Skeletal muscle tissue (tissue), 4 donors: ENCODE results near the gene CYP2D6. TPM values are rescaled to one million over a fixed set of nuclear protein-coding genes. Genes with fewer than 3 reads are reported as not detected.

Experiments used
- H3K27ac ChIP-seq: one replicate; pipeline ENCODE4 v1.7.0; 2013; ENCODE audit warnings: mild to moderate bottlenecking, low read depth, low read length, inconsistent platforms
- H3K27me3 ChIP-seq, 3 donors: one replicate each; pipeline ENCODE4 v1.7.0; 2013; ENCODE audit warnings: low read length in 3 of 3; ENCODE audit not compliant: control insufficient read depth in 3 of 3, insufficient read depth in 3 of 3
- H3K36me3 ChIP-seq, 3 donors: one replicate each; pipeline ENCODE4 v1.7.0; 2013; ENCODE audit warnings: low read length in 3 of 3; ENCODE audit not compliant: control insufficient read depth in 3 of 3, insufficient read depth in 3 of 3
- H3K4me1 ChIP-seq, 3 donors: one replicate each; pipeline ENCODE4 v1.7.0; 2013; ENCODE audit warnings: low read length in 3 of 3, mild to moderate bottlenecking in 3 of 3; ENCODE audit not compliant: control insufficient read depth in 3 of 3, insufficient read depth in 3 of 3
- H3K4me3 ChIP-seq, 3 donors: one replicate each; pipeline ENCODE4 v1.7.0; 2013; ENCODE audit warnings: low read length in 3 of 3
- H3K9ac ChIP-seq, 3 donors: one replicate each; pipeline ENCODE4 v1.7.0; 2013; ENCODE audit warnings: low read length in 3 of 3, mild to moderate bottlenecking in 3 of 3, moderate library complexity in 2 of 3, low read depth in 1 of 3
- H3K9me3 ChIP-seq, 3 donors: one replicate each; pipeline ENCODE4 v1.7.0; 2013; ENCODE audit warnings: low read length in 3 of 3; ENCODE audit not compliant: control insufficient read depth in 3 of 3
- total RNA-seq: library from RNA; depleted of rRNA; stranded (reverse); fragments of >200 nt; gene quantifications from one replicate; pipeline ENCODE4 v1.2.3, GENCODE V29; 2014
- donor health status: Osteomylitis.

Gene CYP2D6
- total RNA-seq, 1 donor from 2014 or later = not detected

DNA sequence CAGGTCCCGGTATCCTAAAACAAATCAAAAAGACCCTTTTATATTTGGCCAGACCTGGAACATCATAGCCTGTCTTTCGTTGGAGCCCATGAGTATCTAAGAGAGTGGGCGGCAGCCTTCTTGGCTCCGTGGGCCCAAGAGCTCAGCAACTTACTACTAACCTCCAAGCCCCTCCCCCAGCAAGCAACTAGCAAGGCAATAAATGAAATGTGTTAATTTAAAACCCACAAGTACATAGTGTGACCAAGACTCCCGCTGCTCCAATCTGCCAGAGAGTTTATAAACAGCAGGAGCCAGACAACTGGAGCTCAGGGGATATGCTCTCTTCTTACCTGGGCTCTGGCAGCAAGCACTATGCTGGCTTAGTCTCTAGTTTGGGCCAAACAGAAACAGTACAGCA is 40.8 kb upstream of the CYP2D6 start:
- Histone ChIP-seq H3K27ac (no peak overlapping the region), H3K27me3 (no peaks in the 10 kb centered on the region), H3K9ac (no peak overlapping the region), H3K9me3 (no peaks in the 10 kb centered on the region), H3K4me3 (no peak overlapping the region), H3K36me3 (peaks cover 11 to 19% (median 16%) of the 10 kb centered on the region in 3 donors), H3K4me1 (peaks cover 0 to 13% (median 8%) of the 10 kb centered on the region in 3 donors)

DNA sequence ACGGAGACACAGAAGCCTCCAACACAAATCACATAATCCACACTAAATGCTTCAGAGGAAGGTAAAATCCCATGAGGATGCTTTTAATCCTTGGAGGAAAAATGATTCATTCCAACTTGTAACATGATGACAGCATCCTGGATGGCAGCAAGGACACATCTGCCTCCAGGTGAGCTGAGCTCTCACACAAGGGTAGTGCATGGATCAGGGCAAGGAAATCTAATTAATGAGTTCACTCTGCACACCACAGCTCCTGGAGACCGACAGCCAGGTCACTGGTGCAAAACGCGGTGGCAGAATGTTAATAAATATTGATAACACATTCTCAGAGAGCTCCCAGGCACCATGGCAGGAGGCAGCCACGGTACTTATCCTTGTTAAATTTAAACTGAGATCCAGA is 40.3 kb upstream of the CYP2D6 start:
- Histone ChIP-seq H3K4me3 (no peak overlapping the region), H3K9me3 (no peaks in the 10 kb centered on the region), H3K36me3 (peaks cover 11 to 19% (median 16%) of the 10 kb centered on the region in 3 donors), H3K27ac (no peak overlapping the region), H3K9ac (no peak overlapping the region), H3K27me3 (no peaks in the 10 kb centered on the region), H3K4me1 (peaks cover 0 to 13% (median 8%) of the 10 kb centered on the region in 3 donors)

DNA sequence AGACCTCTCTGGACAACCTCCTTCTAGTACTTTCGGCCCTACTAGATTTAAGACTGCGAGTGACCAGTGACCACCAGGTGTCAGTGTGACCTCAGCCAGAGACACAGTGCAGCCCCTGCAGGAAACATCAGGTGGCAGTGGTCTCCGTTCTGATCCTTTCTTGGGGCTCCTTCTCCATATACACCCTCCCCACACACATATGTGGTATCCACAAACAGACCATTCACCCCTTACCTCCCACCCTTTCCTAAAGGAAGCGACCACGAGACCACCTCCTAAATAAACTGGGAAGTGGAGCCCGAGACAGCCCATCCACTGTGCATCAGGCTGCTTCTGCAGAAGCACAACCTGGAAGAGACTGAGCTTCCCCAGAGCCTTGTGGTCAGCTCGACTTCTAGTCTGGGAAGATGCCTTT is 38.5 kb upstream of the CYP2D6 start:
- Histone ChIP-seq H3K36me3 (peaks cover 16 to 24% (median 21%) of the 10 kb centered on the region in 3 donors), H3K9ac (no peak overlapping the region), H3K27ac (no peak overlapping the region), H3K4me1 (peaks cover 0 to 13% (median 8%) of the 10 kb centered on the region in 3 donors), H3K9me3 (no peaks in the 10 kb centered on the region), H3K4me3 (no peak overlapping the region), H3K27me3 (no peaks in the 10 kb centered on the region)

DNA sequence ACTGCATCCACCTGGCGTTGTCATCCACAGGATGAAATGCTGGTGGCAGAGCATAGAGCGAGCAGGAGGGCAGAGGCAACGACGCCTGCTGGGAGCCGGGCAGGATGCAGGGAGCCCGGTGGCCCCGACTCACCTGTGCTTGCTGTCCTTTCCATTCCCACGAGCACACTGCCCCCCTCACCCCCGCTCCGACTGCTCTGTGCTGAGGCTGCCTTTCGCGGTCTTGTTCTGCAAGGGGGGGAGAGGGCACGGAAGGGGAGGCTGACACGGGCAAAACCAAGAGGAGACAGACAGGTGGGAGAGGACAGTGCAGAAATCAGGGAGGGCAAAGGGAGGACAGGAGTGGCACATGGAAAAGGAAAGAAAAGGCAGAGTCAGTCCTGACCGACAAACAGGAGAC is 37.9 kb upstream of the CYP2D6 start:
- no peak overlapping the region for H3K9ac ChIP-seq
- H3K4me1 ChIP-seq = peaks cover 0 to 13% (median 8%) of the 10 kb centered on the region in 3 donors
- H3K27me3 ChIP-seq = no peaks in the 10 kb centered on the region
- H3K9me3 ChIP-seq = no peaks in the 10 kb centered on the region
- peaks cover 16 to 24% (median 21%) of the 10 kb centered on the region in 3 donors for H3K36me3 ChIP-seq
- no peak overlapping the region for H3K4me3 ChIP-seq
- H3K27ac ChIP-seq = no peak overlapping the region

DNA sequence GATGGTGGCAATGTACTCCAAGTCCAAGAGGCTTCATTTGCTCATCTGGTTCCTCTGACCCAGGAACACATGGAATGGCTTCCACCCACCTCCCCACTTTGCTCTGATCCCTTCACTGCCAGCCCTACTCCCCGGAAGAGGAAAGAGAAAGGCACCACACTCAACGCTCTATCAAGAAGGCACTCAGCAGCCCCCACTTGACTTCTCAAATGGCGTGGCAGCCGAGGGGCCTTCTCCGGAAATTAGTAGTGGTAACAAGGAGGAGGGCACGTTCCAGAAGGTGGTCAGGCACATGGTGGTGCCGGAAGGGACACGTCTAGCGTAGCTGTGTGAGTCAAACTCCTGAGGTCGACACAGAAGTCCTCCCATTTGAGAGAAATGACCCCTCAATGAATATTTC is 36.5 kb upstream of the CYP2D6 start:
- Histone ChIP-seq H3K36me3 (peaks cover 16 to 27% (median 21%) of the 10 kb centered on the region in 3 donors), H3K27ac (no peak overlapping the region)

DNA sequence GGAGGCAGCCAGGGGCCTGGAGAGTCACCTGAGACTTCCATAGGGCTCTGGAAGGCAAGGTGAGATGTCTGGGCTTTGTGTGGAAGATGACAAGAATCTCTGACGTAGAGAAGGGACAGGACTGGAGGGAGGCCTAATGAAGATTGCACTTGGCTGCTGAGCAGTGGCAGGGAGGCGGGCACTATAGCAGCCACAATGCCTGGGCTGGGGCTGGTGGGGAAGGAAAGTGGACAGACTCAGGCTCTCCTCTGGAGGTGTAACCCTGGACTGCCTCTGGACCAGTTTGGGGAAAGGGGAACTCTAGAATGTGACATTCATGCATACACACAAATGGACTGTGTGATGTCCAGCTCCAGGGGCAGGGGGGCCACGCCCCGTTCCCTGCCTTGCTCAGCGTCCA is 34.3 kb upstream of the CYP2D6 start:
- no peak overlapping the region for H3K9ac ChIP-seq
- H3K27ac ChIP-seq = no peak overlapping the region
- H3K36me3 ChIP-seq = peaks cover 16 to 27% (median 21%) of the 10 kb centered on the region in 3 donors

More for the DNA sequence above, 36.5 kb upstream of the CYP2D6 start:
- peaks cover 0 to 6% (median 6%) of the 10 kb centered on the region in 3 donors for H3K4me1 ChIP-seq
- no peak overlapping the region for H3K9ac ChIP-seq
- H3K9me3 ChIP-seq = no peaks in the 10 kb centered on the region
- no peak overlapping the region for H3K4me3 ChIP-seq
- no peaks in the 10 kb centered on the region for H3K27me3 ChIP-seq

DNA sequence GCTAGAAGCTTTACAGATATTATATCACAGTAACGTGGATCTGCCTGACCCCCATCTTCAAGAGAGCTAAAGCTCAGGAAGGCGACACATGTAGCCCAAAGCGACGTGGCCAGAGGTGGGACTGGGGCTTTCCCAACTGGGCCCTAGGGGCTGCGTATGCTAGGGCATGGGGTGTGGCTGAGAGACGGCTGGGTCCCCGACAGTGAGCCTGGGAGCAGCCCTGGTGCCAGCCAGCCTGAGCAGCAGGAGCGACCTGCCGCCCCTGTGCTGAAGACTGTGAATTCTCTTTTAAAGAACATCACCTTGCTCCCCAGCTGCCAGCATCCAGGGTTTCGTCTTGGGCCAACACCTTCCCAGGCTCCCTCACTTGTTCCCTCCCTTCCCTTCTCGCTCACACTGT is 32.9 kb upstream of the CYP2D6 start:
- Histone ChIP-seq H3K9me3 (no peaks in the 10 kb centered on the region), H3K4me3 (no peak overlapping the region), H3K4me1 (no peaks in the 10 kb centered on the region), H3K9ac (no peak overlapping the region), H3K27me3 (no peaks in the 10 kb centered on the region), H3K27ac (no peak overlapping the region), H3K36me3 (peaks cover 7 to 20% (median 14%) of the 10 kb centered on the region in 3 donors)

More for the DNA sequence above, 34.3 kb upstream of the CYP2D6 start:
- H3K9me3 ChIP-seq = no peaks in the 10 kb centered on the region
- no peak overlapping the region for H3K4me3 ChIP-seq
- no peaks in the 10 kb centered on the region for H3K4me1 ChIP-seq
- H3K27me3 ChIP-seq = no peaks in the 10 kb centered on the region

DNA sequence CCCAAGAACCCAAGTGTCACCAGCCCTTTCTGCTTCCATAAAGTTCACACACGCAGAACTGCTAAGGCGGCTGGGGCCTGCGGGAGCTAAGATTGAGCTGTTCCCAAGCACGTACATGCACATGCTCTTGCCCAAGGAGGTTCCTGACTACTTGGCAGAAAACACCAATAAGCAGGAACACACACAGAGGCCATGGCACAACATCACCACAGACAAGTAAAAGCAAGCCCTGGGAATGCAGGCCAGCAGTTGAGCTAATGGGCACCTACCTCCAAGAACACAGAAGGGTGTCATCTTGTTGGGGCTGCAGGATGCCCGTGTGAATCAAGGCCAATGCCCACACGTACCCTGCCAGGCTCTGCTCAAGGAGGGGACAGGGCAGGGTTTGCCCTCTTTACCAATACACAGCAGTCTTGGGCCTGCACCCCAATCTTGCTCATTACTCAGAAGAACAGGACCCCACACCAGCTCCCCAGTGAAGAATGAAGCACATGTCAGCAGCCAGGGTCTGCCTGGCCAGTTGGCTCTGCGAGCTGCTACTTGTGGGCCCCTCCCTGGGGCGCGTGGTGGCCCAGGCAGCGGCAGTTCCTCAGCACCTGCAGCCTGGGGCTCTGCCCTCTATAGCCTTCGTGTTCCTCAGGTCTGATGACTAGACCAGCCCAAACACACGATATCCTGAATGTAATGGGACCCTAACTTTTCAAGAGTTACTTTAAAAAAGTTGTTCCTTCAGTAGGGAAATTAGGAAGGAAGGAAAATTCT is 32.3 kb upstream of the CYP2D6 start:
- peaks cover 5 to 17% (median 9%) of the 10 kb centered on the region in 3 donors for H3K36me3 ChIP-seq
- no peak overlapping the region for H3K4me3 ChIP-seq
- no peaks in the 10 kb centered on the region for H3K4me1 ChIP-seq
- H3K27me3 ChIP-seq = no peaks in the 10 kb centered on the region
- H3K9me3 ChIP-seq = no peaks in the 10 kb centered on the region
- no peak overlapping the region for H3K9ac ChIP-seq
- H3K27ac ChIP-seq = no peak overlapping the region

DNA sequence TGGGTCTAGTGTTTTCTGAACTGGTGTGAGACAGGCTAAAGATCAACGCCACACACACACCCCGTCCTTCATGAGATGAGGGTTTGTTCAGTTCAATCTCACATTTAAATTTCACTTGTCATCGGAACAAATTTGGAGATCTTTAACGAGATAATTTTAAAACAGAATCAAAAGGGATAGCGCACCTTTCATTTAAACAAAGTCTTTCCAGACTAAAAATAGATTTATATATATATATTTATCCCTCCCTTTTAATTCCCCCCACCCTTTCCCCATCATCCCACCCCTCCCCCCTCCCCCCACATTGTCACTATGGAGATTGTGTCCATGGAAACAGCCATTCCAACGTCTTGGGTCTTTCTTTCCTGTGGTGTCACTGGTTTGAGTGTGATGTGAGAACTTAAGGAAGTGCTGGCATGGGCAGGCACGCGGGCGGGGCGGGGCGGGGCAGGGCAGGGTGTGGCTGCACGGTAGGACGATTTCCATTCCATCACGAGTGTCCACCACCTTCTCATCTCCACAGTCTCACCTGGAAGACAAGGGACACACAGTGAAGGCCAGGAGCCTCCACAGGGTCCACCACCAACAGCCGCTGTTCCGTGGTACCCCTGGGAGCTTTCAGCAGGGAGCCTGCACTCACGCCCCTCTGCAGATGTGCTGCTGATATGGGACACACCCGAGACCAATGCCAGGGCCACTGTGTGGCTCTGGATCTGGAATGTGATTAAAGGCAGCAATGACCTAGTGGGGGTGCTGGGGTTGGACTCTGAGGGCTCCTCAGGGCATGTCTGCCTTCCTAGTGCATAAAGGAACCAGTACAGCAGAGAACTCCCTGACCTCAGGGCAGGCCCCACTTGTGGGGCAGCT is 30.5 kb upstream of the CYP2D6 start:
- Histone ChIP-seq H3K4me1 (peaks cover 0 to 7% (median 2%) of the 10 kb centered on the region in 3 donors), H3K27ac (no peak overlapping the region), H3K27me3 (no peaks in the 10 kb centered on the region), H3K4me3 (no peak overlapping the region), H3K36me3 (peaks cover 5 to 9% (median 6%) of the 10 kb centered on the region in 3 donors), H3K9ac (no peak overlapping the region), H3K9me3 (no peaks in the 10 kb centered on the region)

DNA sequence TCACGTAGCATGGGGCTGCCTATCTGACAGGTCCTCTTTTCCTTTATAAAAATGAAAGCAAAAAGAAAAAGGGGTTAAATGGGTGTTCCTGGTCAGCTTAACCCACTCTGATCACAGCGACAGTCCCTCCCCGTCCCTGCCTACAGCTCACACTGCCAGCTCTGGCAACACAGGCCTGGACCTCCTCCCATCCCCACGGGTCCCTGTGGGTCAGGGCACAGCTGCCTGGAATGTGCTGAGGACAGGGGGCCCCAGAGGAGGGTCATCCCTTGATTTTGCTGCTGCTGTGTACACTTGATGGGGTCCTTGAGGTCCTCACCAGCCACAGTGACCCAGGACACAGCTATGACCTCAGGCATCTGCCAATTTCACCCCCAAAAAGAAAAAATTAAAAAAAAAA is 29.6 kb upstream of the CYP2D6 start:
- peaks cover 2 to 9% (median 7%) of the 10 kb centered on the region in 3 donors for H3K36me3 ChIP-seq

More for the DNA sequence above, 29.6 kb upstream of the CYP2D6 start:
- no peaks in the 10 kb centered on the region for H3K9me3 ChIP-seq
- peaks cover 0 to 9% (median 2%) of the 10 kb centered on the region in 3 donors for H3K4me1 ChIP-seq
- no peak overlapping the region for H3K9ac ChIP-seq
- no peak overlapping the region for H3K27ac ChIP-seq
- H3K4me3 ChIP-seq = no peak overlapping the region
- no peaks in the 10 kb centered on the region for H3K27me3 ChIP-seq
